ENCODE measurements around the gene ATP8A1. TPM values are rescaled to one million over a fixed set of nuclear protein-coding genes. Genes with fewer than 3 reads are reported as not detected.
A peak's percentile ranks its signal among the peaks of the same experiment; 100 is the strongest.
"Not testable (repeated sequence)": the region's sequence is repeated elsewhere in the genome, so short reads cannot be mapped to it uniquely, and the experiment has no call there.

The ATP8A1 gene
- total RNA-seq, 2 donors from 2014 or later, result 20.5 to 52.9 TPM

- H3K27me3 Mint-ChIP-seq, result peaks cover 45 to 55% of the 10 kb centered on the region in 2 donors
- H3K4me3 Mint-ChIP-seq, result peak within 1 kb of the TSS; percentile 84
- H3K27ac Mint-ChIP-seq, result no peak within 1 kb of the TSS
- DNase-seq (ENCODE audit: low spot score), result no peak
- H3K9me3 Mint-ChIP-seq, result no peaks in the 10 kb centered on the region
- ATAC-seq, result peak; percentile 65 to 80
- peaks cover 10 to 11% of the 10 kb centered on the region in 2 donors for H3K4me1 Mint-ChIP-seq (ENCODE audit: low read depth in 2 of 2)
- no peaks in the 10 kb centered on the region for H3K36me3 Mint-ChIP-seq
Measured at GRCh38 chr4:42396752-42397634, 259.9 kb downstream of the ATP8A1 start, which contains the start of gene SHISA3. Gene SHISA3 (plus strand): TSS chr4:42397488. CDS start chr4:42398057, 569 bp downstream.

- H3K4me3 Mint-ChIP-seq, result peak overlapping the region; percentile 84
- no peak for DNase-seq (ENCODE audit: low spot score)
- H3K27me3 Mint-ChIP-seq, result peaks cover 43 to 51% of the 10 kb centered on the region in 2 donors
- H3K9me3 Mint-ChIP-seq, result no peaks in the 10 kb centered on the region
- no peaks in the 10 kb centered on the region for H3K36me3 Mint-ChIP-seq
- no peak overlapping the region for H3K27ac Mint-ChIP-seq
- peaks cover 10 to 11% of the 10 kb centered on the region in 2 donors for H3K4me1 Mint-ChIP-seq (ENCODE audit: low read depth in 2 of 2)
- no peak for ATAC-seq
Measured at GRCh38 chr4:42396361-42396751, 260.5 kb downstream of the ATP8A1 start.

GRCh38 chr4:42395595-42395994 is 261.3 kb downstream of the ATP8A1 start:
- DNase-seq (ENCODE audit: low spot score) (no peak), ATAC-seq (no peak)
- Mint-ChIP-seq H3K9me3 (no peaks in the 10 kb centered on the region), H3K4me1 (ENCODE audit: low read depth in 2 of 2) (peaks cover 10 to 11% of the 10 kb centered on the region in 2 donors), H3K27ac (no peak overlapping the region), H3K27me3 (peaks cover 37 to 44% of the 10 kb centered on the region in 2 donors), H3K4me3 (no peak overlapping the region), H3K36me3 (no peaks in the 10 kb centered on the region)

- no peak for ATAC-seq
- peaks cover 23% of the 10 kb centered on the region in 2 donors for H3K27me3 Mint-ChIP-seq
- H3K36me3 Mint-ChIP-seq, result no peaks in the 10 kb centered on the region
- H3K27ac Mint-ChIP-seq, result no peak overlapping the region
- no peak overlapping the region for H3K4me3 Mint-ChIP-seq
- DNase-seq (ENCODE audit: low spot score), result no peak
- no peaks in the 10 kb centered on the region for H3K9me3 Mint-ChIP-seq
- H3K4me1 Mint-ChIP-seq (ENCODE audit: low read depth in 2 of 2), result peaks cover 8 to 10% of the 10 kb centered on the region in 2 donors
Measured at GRCh38 chr4:42392436-42392835, 264.5 kb downstream of the ATP8A1 start.

- H3K36me3 Mint-ChIP-seq, result no peaks in the 10 kb centered on the region
- DNase-seq (ENCODE audit: low spot score) (no peak), ATAC-seq (no peak)
- no peak overlapping the region for H3K4me3 Mint-ChIP-seq
- peaks cover 22 to 23% of the 10 kb centered on the region in 2 donors for H3K27me3 Mint-ChIP-seq
- H3K27ac Mint-ChIP-seq, result no peak overlapping the region
- H3K4me1 Mint-ChIP-seq (ENCODE audit: low read depth in 2 of 2), result peaks cover 7% of the 10 kb centered on the region in 2 donors
- H3K9me3 Mint-ChIP-seq, result no peaks in the 10 kb centered on the region
Measured at GRCh38 chr4:42391981-42392380, 264.9 kb downstream of the ATP8A1 start.

- no peak overlapping the region for H3K4me3 Mint-ChIP-seq
- no peak for ATAC-seq
- H3K27ac Mint-ChIP-seq, result no peak overlapping the region
- H3K9me3 Mint-ChIP-seq, result no peaks in the 10 kb centered on the region
- H3K36me3 Mint-ChIP-seq, result no peaks in the 10 kb centered on the region
- no peak for DNase-seq (ENCODE audit: low spot score)
- H3K4me1 Mint-ChIP-seq (ENCODE audit: low read depth in 2 of 2), result peaks cover under 1% of the 10 kb centered on the region in 2 donors
- peaks cover 15 to 16% of the 10 kb centered on the region in 2 donors for H3K27me3 Mint-ChIP-seq
Measured at GRCh38 chr4:42391355-42391664, 265.6 kb downstream of the ATP8A1 start.

GRCh38 chr4:42390622-42391354 is 266.1 kb downstream of the ATP8A1 start:
- no peak overlapping the region for H3K27ac Mint-ChIP-seq
- no peak for DNase-seq (ENCODE audit: low spot score)

GRCh38 chr4:42385516-42385915 is 271.4 kb downstream of the ATP8A1 start:
- no peak for DNase-seq (ENCODE audit: low spot score)
- Mint-ChIP-seq H3K9me3 (no peaks in the 10 kb centered on the region), H3K27me3 (peaks cover 7 to 16% of the 10 kb centered on the region in 2 donors), H3K36me3 (no peaks in the 10 kb centered on the region), H3K4me1 (ENCODE audit: low read depth in 2 of 2) (no peaks in the 10 kb centered on the region), H3K4me3 (no peak overlapping the region), H3K27ac (no peak overlapping the region)
- no peak for ATAC-seq

More at GRCh38 chr4:42390622-42391354, 266.1 kb downstream of the ATP8A1 start:
- H3K4me1 Mint-ChIP-seq (ENCODE audit: low read depth in 2 of 2), result no peaks in the 10 kb centered on the region
- H3K27me3 Mint-ChIP-seq, result peaks cover 14 to 15% of the 10 kb centered on the region in 2 donors
- no peaks in the 10 kb centered on the region for H3K36me3 Mint-ChIP-seq
- no peaks in the 10 kb centered on the region for H3K9me3 Mint-ChIP-seq
- no peak overlapping the region for H3K4me3 Mint-ChIP-seq
- no peak for ATAC-seq

- H3K4me1 Mint-ChIP-seq (ENCODE audit: low read depth in 2 of 2), result no peaks in the 10 kb centered on the region
- H3K36me3 Mint-ChIP-seq, result no peaks in the 10 kb centered on the region
- H3K9me3 Mint-ChIP-seq, result no peaks in the 10 kb centered on the region
- no peak overlapping the region for H3K27ac Mint-ChIP-seq
- ATAC-seq, result no peak
- no peak for DNase-seq (ENCODE audit: low spot score)
- peaks cover 14 to 25% of the 10 kb centered on the region in 2 donors for H3K27me3 Mint-ChIP-seq
- no peak overlapping the region for H3K4me3 Mint-ChIP-seq
Measured at GRCh38 chr4:42381666-42382065, 275.2 kb downstream of the ATP8A1 start.

- H3K36me3 Mint-ChIP-seq, result no peaks in the 10 kb centered on the region
- DNase-seq (ENCODE audit: low spot score), result no peak
Measured at GRCh38 chr4:42377497-42377896, 279.4 kb downstream of the ATP8A1 start.

GRCh38 chr4:42372303-42372702 is 284.6 kb downstream of the ATP8A1 start:
- not testable (repeated sequence) for DNase-seq (ENCODE audit: low spot score); ATAC-seq; H3K9me3 Mint-ChIP-seq; H3K27ac Mint-ChIP-seq; H3K36me3 Mint-ChIP-seq; H3K4me3 Mint-ChIP-seq; H3K4me1 Mint-ChIP-seq (ENCODE audit: low read depth in 2 of 2)
- peaks cover 15 to 17% of the 10 kb centered on the region in 2 donors for H3K27me3 Mint-ChIP-seq

More at GRCh38 chr4:42377497-42377896, 279.4 kb downstream of the ATP8A1 start:
- H3K9me3 Mint-ChIP-seq, result no peaks in the 10 kb centered on the region
- no peak overlapping the region for H3K4me3 Mint-ChIP-seq
- no peak overlapping the region for H3K27ac Mint-ChIP-seq
- no peaks in the 10 kb centered on the region for H3K4me1 Mint-ChIP-seq (ENCODE audit: low read depth in 2 of 2)
- ATAC-seq, result no peak
- peaks cover 25 to 37% of the 10 kb centered on the region in 2 donors for H3K27me3 Mint-ChIP-seq

GRCh38 chr4:42371305-42372252 is 285.3 kb downstream of the ATP8A1 start:
- Mint-ChIP-seq H3K9me3 (no peaks in the 10 kb centered on the region), H3K4me3 (no peak overlapping the region), H3K27ac (no peak overlapping the region), H3K36me3 (no peaks in the 10 kb centered on the region), H3K27me3 (peaks cover 15 to 18% of the 10 kb centered on the region in 2 donors), H3K4me1 (ENCODE audit: low read depth in 2 of 2) (no peaks in the 10 kb centered on the region)
- ATAC-seq (no peak), DNase-seq (ENCODE audit: low spot score) (no peak)

GRCh38 chr4:42369489-42369888 is 287.4 kb downstream of the ATP8A1 start:
- H3K9me3 Mint-ChIP-seq, result no peaks in the 10 kb centered on the region
- H3K4me3 Mint-ChIP-seq, result no peak overlapping the region
- peaks cover 4 to 9% of the 10 kb centered on the region in 2 donors for H3K27me3 Mint-ChIP-seq
- DNase-seq (ENCODE audit: low spot score) (no peak), ATAC-seq (peak; percentile 9 to 52)
- H3K27ac Mint-ChIP-seq, result no peak overlapping the region
- no peaks in the 10 kb centered on the region for H3K36me3 Mint-ChIP-seq
- no peaks in the 10 kb centered on the region for H3K4me1 Mint-ChIP-seq (ENCODE audit: low read depth in 2 of 2)

All from natural killer cell treated with Interleukin-12 subunit alpha and Interleukin-12 subunit beta and Interleukin-15 and Interleukin-18, amount 100 ng/mL, for 72 hours (primary cell).